Measurements from ENCODE around the gene CAB39.

GRCh38 chr2:230842473-230842872, 129.8 kb downstream of the CAB39 start:
- TF ChIP-seq POLR2A (IDR thresholded peaks at IDR 0.05) (no peak), CTCF (IDR thresholded peaks at IDR 0.05) (no peak)
